Transverse colon (tissue), 4 donors: Measurements from ENCODE around the gene LARP6. TPM values are rescaled to one million over a fixed set of nuclear protein-coding genes. Genes with fewer than 3 reads are reported as not detected.

Source experiments
- DNase-seq: peaks from one replicate; pipeline ENCODE4 v3.0.0-alpha.2; 2019
- H3K27ac ChIP-seq, 4 donors: fragments of 200-600 bp; sonication (generic); 2 replicates each; pipeline ENCODE4 v1.5.1; 2016 to 2018; ENCODE audit warnings: inconsistent platforms in 4 of 4
- H3K27me3 ChIP-seq: fragments of 200-600 bp; sonication (generic); 2 replicates; pipeline ENCODE4 v1.5.1; 2017; ENCODE audit warnings: inconsistent platforms
- H3K36me3 ChIP-seq, 4 donors: fragments of 200-600 bp; sonication (generic); 2 replicates each; pipeline ENCODE4 v1.5.1; 2017 to 2019; ENCODE audit warnings: inconsistent platforms in 4 of 4
- H3K4me1 ChIP-seq, 4 donors: fragments of 200-600 bp; sonication (generic); 2 replicates each; pipeline ENCODE4 v1.5.1; 2017 to 2020; ENCODE audit warnings: inconsistent platforms in 4 of 4
- H3K4me3 ChIP-seq, 4 donors: fragments of 200-600 bp; sonication (generic); 1 replicate in 1 of 4; 2 replicates in 3 of 4; pipeline versions ENCODE4 v1.5.1 to v1.6.1; 2017 to 2019; ENCODE audit warnings: inconsistent platforms in 4 of 4
- H3K9me3 ChIP-seq, 2 donors: fragments of 200-600 bp; sonication (generic); 2 replicates each; pipeline ENCODE4 v1.5.1; 2017 to 2019; ENCODE audit warnings: inconsistent platforms in 2 of 2
- EP300 ChIP-seq: sonication (generic); formaldehyde crosslinking; IDR thresholded peaks from one replicate; pipeline ENCODE4 v1.6.1; 2017; ENCODE audit warnings: antibody characterized with exemption, low read depth
- POLR2A ChIP-seq: fragments of 450-650 bp; IDR thresholded peaks from one replicate; pipeline ENCODE4 v1.6.1; 2016; ENCODE audit warnings: antibody characterized with exemption, mild to moderate bottlenecking, moderate library complexity
- POLR2AphosphoS5 ChIP-seq, 3 donors: sonication (generic); formaldehyde crosslinking; IDR thresholded peaks; one replicate each; pipeline ENCODE4 v1.6.1; 2016; ENCODE audit warnings: antibody characterized with exemption in 3 of 3
- whole genome bisulfite sequencing, 2 donors: methylation state at CpG; one replicate each; pipeline ENCODE4 v1.1.5; 2018; ENCODE audit warnings: low coverage in 1 of 2; 5-methylcytosine and 5-hydroxymethylcytosine counted together
- in situ Hi-C, 4 donors: fragments of 200-750 bp; cut with MboI; loops; one replicate each; pipeline versions ENCODE4 v1.15.0 to v1.15.1; 2017; ENCODE audit warnings: low sequenced_read_pairs in 3 of 4, low pct_ligation_motif_present in 1 of 4, low pct_unique_long_range_greater_than_20kb in 1 of 4
- intact Hi-C: fragments of 100-400 bp; cut with DNase I; formaldehyde crosslinking; loops from one replicate; pipeline ENCODE4 v1.15.1; 2023; ENCODE audit warnings: low total_unique reads
- total RNA-seq, 4 donors: library from RNA; depleted of rRNA; stranded (reverse); fragments of >200 nt; gene quantifications; one replicate each; pipeline ENCODE4 v1.1.0, GENCODE V29; 2016
- TF ChIP-seq, protein P1 (sequence below), 5 experiments: fragments of 200-600 bp in 3 of 5; fragments of 450-650 bp in 2 of 5; sonication (generic) in 3 of 5; IDR thresholded peaks; 1 replicate in 2 of 5; 2 replicates in 3 of 5; pipeline ENCODE4 v1.5.1; 2016 to 2017; ENCODE audit warnings: antibody characterized with exemption in 5 of 5, inconsistent platforms in 3 of 5, mild to moderate bottlenecking in 2 of 5, moderate library complexity in 1 of 5

Gene LARP6
- total RNA-seq, 4 donors from 2014 or later: 0.75 to 41.0 (median 8.3) TPM

- H3K27ac ChIP-seq: no peak overlapping the region
- no peak for TF ChIP-seq POLR2AphosphoS5 (IDR thresholded peaks at IDR 0.05)
- TF ChIP-seq, protein P1, sequence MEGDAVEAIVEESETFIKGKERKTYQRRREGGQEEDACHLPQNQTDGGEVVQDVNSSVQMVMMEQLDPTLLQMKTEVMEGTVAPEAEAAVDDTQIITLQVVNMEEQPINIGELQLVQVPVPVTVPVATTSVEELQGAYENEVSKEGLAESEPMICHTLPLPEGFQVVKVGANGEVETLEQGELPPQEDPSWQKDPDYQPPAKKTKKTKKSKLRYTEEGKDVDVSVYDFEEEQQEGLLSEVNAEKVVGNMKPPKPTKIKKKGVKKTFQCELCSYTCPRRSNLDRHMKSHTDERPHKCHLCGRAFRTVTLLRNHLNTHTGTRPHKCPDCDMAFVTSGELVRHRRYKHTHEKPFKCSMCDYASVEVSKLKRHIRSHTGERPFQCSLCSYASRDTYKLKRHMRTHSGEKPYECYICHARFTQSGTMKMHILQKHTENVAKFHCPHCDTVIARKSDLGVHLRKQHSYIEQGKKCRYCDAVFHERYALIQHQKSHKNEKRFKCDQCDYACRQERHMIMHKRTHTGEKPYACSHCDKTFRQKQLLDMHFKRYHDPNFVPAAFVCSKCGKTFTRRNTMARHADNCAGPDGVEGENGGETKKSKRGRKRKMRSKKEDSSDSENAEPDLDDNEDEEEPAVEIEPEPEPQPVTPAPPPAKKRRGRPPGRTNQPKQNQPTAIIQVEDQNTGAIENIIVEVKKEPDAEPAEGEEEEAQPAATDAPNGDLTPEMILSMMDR (IDR thresholded peaks at IDR 0.05): no peak
- no peak for TF ChIP-seq POLR2A
- no peak for TF ChIP-seq EP300
- intact Hi-C loops: no loop called here
These were observed 52.8 kb downstream of the LARP6 start for GRCh38 chr15:70801109-70801508.

GRCh38 chr15:70799667-70800450, 54.1 kb downstream of the LARP6 start:
- H3K4me3 ChIP-seq: no peak overlapping the region
- peak overlapping the region; percentile 4 to 35 (median 19) for H3K27ac ChIP-seq

More at GRCh38 chr15:70801109-70801508, 52.8 kb downstream of the LARP6 start:
- no peaks in the 10 kb centered on the region for H3K27me3 ChIP-seq
- H3K4me1 ChIP-seq: no peaks in the 10 kb centered on the region
- in situ Hi-C loops: no loop called here
- no peaks in the 10 kb centered on the region for H3K9me3 ChIP-seq
- DNase-seq: no peak
- no peak overlapping the region for H3K4me3 ChIP-seq
- WGBS, 2 donors: 95 to 100% methylated on average over 1 to 5 of the region's 5 CpGs
- no peaks in the 10 kb centered on the region for H3K36me3 ChIP-seq

GRCh38 chr15:70797464-70797863, 56.5 kb downstream of the LARP6 start:
- WGBS, 2 donors: 82 to 91% methylated on average over 2 to 5 of the region's 5 CpGs
- Histone ChIP-seq H3K9me3 (no peaks in the 10 kb centered on the region), H3K27me3 (peaks cover 3% of the 10 kb centered on the region), H3K36me3 (no peaks in the 10 kb centered on the region), H3K4me3 (no peak overlapping the region), H3K4me1 (peaks cover 0 to 7% (median 0%) of the 10 kb centered on the region in 4 donors), H3K27ac (no peak overlapping the region)
- TF ChIP-seq POLR2AphosphoS5 (IDR thresholded peaks at IDR 0.05) (no peak), EP300 (no peak), POLR2A (no peak)
- TF ChIP-seq, protein P1 (IDR thresholded peaks at IDR 0.05): no peak
- no peak for DNase-seq
- in situ Hi-C loops: no loop called here
- intact Hi-C loops: no loop called here

More at GRCh38 chr15:70799667-70800450, 54.1 kb downstream of the LARP6 start:
- in situ Hi-C loops (no loop called here), intact Hi-C loops (no loop called here)
- H3K9me3 ChIP-seq: no peaks in the 10 kb centered on the region
- no peaks in the 10 kb centered on the region for H3K27me3 ChIP-seq
- no peaks in the 10 kb centered on the region for H3K36me3 ChIP-seq
- no peak for DNase-seq
- 76 to 85% methylated on average over 4 to 9 of the region's 9 CpGs for WGBS, 2 donors
- peaks cover 0 to 7% (median 0%) of the 10 kb centered on the region in 4 donors for H3K4me1 ChIP-seq
- TF ChIP-seq EP300 (no peak), POLR2AphosphoS5 (IDR thresholded peaks at IDR 0.05) (no peak), POLR2A (no peak)
- TF ChIP-seq, protein P1 (IDR thresholded peaks at IDR 0.05): no peak

DNA sequence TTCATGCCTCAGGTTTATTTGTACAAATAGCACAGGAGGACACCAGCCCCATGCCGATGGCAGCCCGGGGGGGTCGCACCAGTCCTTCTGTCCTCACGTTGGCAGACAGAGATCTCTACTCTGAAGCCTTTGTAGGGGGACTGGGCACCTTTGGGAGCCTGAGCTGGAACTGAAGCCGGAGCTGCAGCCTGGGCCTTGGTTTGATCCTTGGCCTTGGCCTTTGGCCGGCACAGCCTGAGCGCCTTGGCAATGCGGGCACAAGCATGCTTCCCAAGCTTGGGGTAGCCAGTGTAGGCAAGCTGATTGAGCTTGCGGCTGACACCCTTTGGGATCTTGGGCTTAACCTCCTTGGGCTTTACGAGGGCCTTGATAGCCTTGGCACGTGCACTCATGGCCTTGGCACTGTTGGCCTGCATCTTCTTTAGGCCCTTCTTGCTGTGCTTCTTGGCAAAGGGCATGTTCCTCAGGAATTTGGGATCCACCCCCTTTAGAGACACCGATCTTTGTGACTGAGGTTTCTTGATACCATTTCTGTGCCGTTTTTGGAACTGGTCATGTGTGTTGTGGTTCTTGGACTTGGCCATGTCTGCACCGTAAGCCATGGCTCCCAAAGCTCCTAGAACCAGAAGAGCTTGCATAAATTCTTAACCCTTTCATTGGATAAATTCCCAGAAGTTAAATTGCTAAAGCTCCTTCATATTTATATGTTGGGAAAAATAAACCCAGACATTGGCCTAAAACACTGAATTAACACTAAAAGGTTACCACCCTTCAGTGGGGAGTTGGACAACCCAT, 57.2 kb downstream of the LARP6 start:
- TF ChIP-seq EP300 (no peak), POLR2A (no peak), POLR2AphosphoS5 (IDR thresholded peaks at IDR 0.05) (no peak)
- TF ChIP-seq, protein P1 (IDR thresholded peaks at IDR 0.05): no peak
- no peak overlapping the region for H3K4me3 ChIP-seq
- no peak overlapping the region for H3K27ac ChIP-seq
- H3K27me3 ChIP-seq: peaks cover 6% of the 10 kb centered on the region
- no peaks in the 10 kb centered on the region for H3K36me3 ChIP-seq
- intact Hi-C loops: no loop called here
- in situ Hi-C loops: no loop called here
- no peak for DNase-seq
- peaks cover 0 to 7% (median 0%) of the 10 kb centered on the region in 4 donors for H3K4me1 ChIP-seq
- no peaks in the 10 kb centered on the region for H3K9me3 ChIP-seq
- WGBS, 2 donors: 87 to 93% methylated on average over 5 to 14 of the region's 14 CpGs
